Measurements from ENCODE around the gene RWDD4.

RWDD4 gene

DNA sequence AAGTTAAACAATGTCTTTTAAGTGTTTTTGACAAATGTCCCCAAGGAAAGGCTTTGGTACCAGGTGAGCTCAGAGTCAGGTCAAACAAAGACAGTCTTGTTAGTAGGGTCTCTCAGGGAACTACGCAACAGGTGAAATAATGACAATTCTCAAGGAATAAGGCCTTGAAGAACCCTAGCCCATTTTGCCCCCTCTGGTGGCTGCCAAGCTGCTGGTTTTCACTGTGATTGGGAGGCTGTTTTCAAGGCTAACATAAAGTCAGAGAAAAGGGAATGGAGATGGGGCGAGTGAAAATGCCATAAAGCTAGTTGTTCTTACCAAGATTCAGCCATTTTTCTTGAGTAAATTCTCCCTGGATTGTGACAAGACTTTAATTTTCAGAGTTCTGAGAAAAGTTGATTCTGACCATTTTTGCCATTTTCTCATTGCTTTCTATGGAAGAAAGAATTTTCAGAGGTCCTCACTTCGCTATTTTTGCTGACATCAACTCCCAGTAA lies 58.7 kb downstream of the RWDD4 start:
- no peak for DNase-seq (ENCODE audit: low spot score)

DNA sequence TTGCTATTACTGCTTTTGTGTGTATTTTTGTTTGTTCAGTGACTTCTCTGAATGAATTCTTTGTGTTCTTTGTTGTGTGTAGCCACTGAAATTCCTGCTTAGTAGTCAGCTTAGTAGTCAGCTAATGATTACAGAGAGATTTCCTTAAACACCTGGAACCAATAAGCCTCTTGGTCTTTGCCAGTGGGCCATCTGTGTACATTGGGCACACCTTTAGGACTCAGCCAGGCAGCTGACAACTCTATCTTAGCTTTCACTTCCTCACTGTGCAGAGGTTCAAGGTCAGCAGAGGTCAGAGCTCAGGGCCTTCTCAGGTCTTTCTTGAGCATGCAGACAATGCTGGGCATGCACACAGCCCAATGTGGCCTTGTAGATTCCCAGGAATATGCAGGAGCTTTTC lies 59.3 kb downstream of the RWDD4 start:
- DNase-seq (ENCODE audit: low spot score): no peak

DNA sequence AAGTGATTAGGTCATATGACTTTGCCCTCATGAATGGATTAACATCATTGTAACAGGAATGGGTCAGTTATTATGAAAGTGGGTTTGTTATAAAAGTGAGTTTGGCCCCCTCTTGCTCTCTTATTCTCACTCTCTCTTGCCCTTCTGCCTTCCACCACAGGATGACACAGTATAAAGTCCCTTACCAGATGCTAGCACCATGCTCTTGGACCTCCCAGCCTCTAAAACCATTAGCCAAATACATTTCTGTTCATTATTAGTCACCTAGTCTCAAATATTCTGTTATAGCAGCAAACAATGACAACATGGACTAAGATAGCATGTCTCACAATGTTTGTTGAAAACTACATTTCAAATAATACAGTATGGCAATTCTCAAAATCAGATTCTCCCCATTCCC lies 59.7 kb downstream of the RWDD4 start:
- DNase-seq (ENCODE audit: low spot score): no peak

DNA sequence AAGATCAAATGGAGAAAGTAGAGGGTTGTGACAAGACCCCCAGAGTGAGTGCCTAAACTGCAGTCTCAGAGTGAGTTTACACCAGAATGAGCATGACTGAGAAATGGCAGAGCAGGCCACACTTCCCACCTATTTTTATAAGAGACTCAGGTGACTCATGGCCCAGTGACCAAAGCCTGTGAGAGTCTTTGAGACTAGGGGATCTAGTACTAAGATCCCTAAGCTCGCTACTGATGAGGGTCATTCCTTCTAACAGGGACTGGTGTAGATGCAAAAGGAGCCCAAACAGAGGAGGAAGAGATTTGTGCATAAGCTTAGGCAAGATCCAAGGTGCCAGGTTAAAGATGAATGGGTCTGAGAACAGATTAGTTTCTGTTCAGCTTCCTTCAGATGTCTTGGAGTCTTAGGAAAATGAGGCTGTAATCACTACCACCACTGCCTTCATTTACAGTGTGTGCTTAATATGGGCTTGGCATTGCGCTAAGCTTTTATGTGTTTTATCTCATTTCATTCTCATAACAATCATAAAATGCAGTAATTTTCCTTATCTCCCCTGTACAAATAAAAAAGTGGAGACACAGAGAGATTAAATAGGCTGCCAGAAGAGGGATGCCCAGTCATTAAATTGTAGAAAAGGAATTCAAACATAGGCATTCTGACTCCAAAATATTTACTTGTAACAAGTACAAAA lies 62.8 kb downstream of the RWDD4 start:
- DNase-seq (ENCODE audit: low spot score): peak; percentile 60

DNA sequence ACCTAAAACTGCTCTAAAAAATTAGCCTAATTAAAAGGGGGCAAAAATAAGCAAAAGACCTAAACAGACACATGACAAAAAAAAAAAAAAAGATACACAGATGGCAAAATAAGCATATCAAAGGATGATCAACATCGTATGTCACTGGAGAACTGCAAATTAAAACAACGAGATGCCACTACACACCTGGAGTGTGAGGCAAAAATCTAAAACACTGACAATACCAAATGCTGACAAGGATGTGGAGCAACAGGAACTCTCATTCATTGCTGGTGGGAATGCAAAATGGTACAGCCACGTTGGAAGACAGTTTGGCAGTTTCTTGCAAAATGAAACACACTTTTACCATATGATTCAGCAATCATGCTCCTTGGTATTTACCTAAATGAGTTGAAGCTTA lies 64.2 kb downstream of the RWDD4 start:
- DNase-seq (ENCODE audit: low spot score): no peak

DNA sequence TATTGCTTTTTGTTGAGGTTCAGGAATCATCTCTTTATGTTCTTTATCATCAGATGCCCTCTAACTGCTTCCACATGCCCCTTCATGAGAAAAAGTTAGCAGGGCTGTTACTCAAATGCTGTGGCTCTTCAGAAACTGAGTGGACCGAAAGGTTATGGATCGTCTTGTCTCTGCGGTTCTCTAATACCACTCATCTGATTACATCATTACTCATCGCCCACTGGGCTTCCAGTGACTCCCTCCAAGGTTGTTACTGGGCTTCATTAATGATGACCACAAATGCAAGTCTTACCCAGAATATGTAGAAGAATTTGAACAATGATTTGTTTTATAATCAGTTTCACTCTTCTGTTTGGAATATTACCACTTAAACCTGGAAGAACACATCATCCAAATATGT lies 67.7 kb downstream of the RWDD4 start:
- no peak for DNase-seq (ENCODE audit: low spot score)
